HepG2 (cell line): ENCODE results near the gene CDIP1. TPM values are rescaled to one million over a fixed set of nuclear protein-coding genes. Genes with fewer than 3 reads are reported as not detected.
A peak's percentile ranks its signal among the peaks of the same experiment; 100 is the strongest.

Experiments
- ETV6 ChIP-seq: sonication (generic); formaldehyde crosslinking; conservative IDR thresholded peaks from 2 replicates; pipeline ENCODE4 v1.4.0; 2020; ENCODE audit warnings: missing genetic modification reagents
- IRF2 ChIP-seq: IDR thresholded peaks from 2 replicates; pipeline ENCODE4 v1.6.1; 2018; ENCODE audit warnings: missing genetic modification reagents, missing compliant biosample characterization
- KDM2A ChIP-seq: sonication (generic); formaldehyde crosslinking; IDR thresholded peaks from 2 replicates; pipeline ENCODE4 v1.4.0; 2020; ENCODE audit warnings: low read depth, missing genetic modification reagents, borderline replicate concordance
- MTA1 ChIP-seq: sonication (generic); formaldehyde crosslinking; IDR thresholded peaks from 2 replicates; pipeline ENCODE4 v1.4.0; 2020; ENCODE audit warnings: missing genetic modification reagents, mild to moderate bottlenecking, borderline replicate concordance
- RFX1 ChIP-seq: fragments of 450-650 bp; IDR thresholded peaks from 2 replicates; pipeline ENCODE4 v1.6.1; 2017
- RFXANK ChIP-seq: IDR thresholded peaks from 2 replicates; pipeline ENCODE4 v1.6.1; 2016
- TBX3 ChIP-seq: fragments of 450-650 bp; IDR thresholded peaks from 2 replicates; pipeline ENCODE4 v1.6.1; 2017; ENCODE audit warnings: antibody characterized with exemption, mild to moderate bottlenecking, inconsistent platforms, borderline replicate concordance
- ZBTB8A ChIP-seq: sonication (generic); formaldehyde crosslinking; IDR thresholded peaks from 2 replicates; pipeline ENCODE4 v1.4.0; 2020; ENCODE audit warnings: mild to moderate bottlenecking, low read depth, missing genetic modification reagents, borderline replicate concordance
- ZKSCAN1 ChIP-seq: fragments of 150-350 bp; IDR thresholded peaks from 2 replicates; pipeline ENCODE4 v1.6.1; 2014; ENCODE audit warnings: low read length
- ZMYM3 ChIP-seq: sonication (generic); formaldehyde crosslinking; IDR thresholded peaks from 2 replicates; pipeline ENCODE4 v1.5.1; 2020; ENCODE audit warnings: mild to moderate bottlenecking, missing genetic modification reagents
- ZNF282 ChIP-seq: fragments of 450-650 bp; IDR thresholded peaks from 2 replicates; pipeline ENCODE4 v1.6.1; 2018; ENCODE audit not compliant: partially characterized antibody
- ZNF605 ChIP-seq: sonication (generic); formaldehyde crosslinking; IDR thresholded peaks from 2 replicates; pipeline ENCODE4 v1.8.0; 2022; ENCODE audit warnings: mild to moderate bottlenecking, missing genetic modification reagents
- ZNF841 ChIP-seq: sonication (generic); formaldehyde crosslinking; IDR thresholded peaks from 2 replicates; pipeline ENCODE4 v1.8.1; 2023; ENCODE audit warnings: missing genetic modification reagents, borderline replicate concordance
- polyA plus RNA-seq, 8 experiments: library from polyadenylated mRNA; depleted of rRNA in 3 of 8; stranded (reverse) in 7 of 8; unstranded in 1 of 8; fragments of >200 nt; fragmentation: Illumina TruSeq in 4 of 8; extraction: Trizol in 4 of 8; gene quantifications; 2 replicates each; pipeline versions ENCODE4 v1.2.1 to v1.2.3, GENCODE V29; 2011 to 2016; ENCODE audit warnings: low read depth in 4 of 8, missing spikeins in 1 of 8, mixed read lengths in 1 of 8; ENCODE audit not compliant: insufficient read depth in 1 of 8
- total RNA-seq, 5 experiments: library from RNA; depleted of rRNA; stranded (reverse); fragments of >200 nt; fragmentation: Illumina TruSeq; extraction: Trizol; gene quantifications; 2 replicates each; pipeline ENCODE4 v1.2.3, GENCODE V29; 2016; ENCODE audit warnings: low read depth in 1 of 5
- TF ChIP-seq, protein P1 (sequence below): sonication (generic); formaldehyde crosslinking; IDR thresholded peaks from 2 replicates; pipeline ENCODE4 v1.9.0; 2022; ENCODE audit warnings: low read depth, missing genetic modification reagents
- TF ChIP-seq, protein P2 (sequence below): IDR thresholded peaks from 2 replicates; pipeline ENCODE4 v1.6.1; 2016; ENCODE audit warnings: mild to moderate bottlenecking, missing biosample characterization, missing genetic modification reagents
- TF ChIP-seq, protein P3 (sequence below): IDR thresholded peaks from 2 replicates; pipeline ENCODE4 v1.6.1; 2012; ENCODE audit warnings: low read depth, low read length, improper control_type of control experiment
- TF ChIP-seq, protein P4 (sequence below): sonication (generic); formaldehyde crosslinking; IDR thresholded peaks from 2 replicates; pipeline ENCODE4 v1.4.0; 2020; ENCODE audit warnings: mild to moderate bottlenecking, missing genetic modification reagents
- TF ChIP-seq, protein P5 (sequence below): sonication (generic); formaldehyde crosslinking; IDR thresholded peaks from 2 replicates; pipeline ENCODE4 v1.8.0; 2022; ENCODE audit warnings: missing genetic modification reagents, mild to moderate bottlenecking, moderate library complexity, borderline replicate concordance

Gene CDIP1
- total and polyA plus RNA-seq, 2 of the 13 experiments (the other 11 are each of a cell fraction or from before 2014, with no cell fraction given): 31.2 to 56.7 TPM

DNA sequence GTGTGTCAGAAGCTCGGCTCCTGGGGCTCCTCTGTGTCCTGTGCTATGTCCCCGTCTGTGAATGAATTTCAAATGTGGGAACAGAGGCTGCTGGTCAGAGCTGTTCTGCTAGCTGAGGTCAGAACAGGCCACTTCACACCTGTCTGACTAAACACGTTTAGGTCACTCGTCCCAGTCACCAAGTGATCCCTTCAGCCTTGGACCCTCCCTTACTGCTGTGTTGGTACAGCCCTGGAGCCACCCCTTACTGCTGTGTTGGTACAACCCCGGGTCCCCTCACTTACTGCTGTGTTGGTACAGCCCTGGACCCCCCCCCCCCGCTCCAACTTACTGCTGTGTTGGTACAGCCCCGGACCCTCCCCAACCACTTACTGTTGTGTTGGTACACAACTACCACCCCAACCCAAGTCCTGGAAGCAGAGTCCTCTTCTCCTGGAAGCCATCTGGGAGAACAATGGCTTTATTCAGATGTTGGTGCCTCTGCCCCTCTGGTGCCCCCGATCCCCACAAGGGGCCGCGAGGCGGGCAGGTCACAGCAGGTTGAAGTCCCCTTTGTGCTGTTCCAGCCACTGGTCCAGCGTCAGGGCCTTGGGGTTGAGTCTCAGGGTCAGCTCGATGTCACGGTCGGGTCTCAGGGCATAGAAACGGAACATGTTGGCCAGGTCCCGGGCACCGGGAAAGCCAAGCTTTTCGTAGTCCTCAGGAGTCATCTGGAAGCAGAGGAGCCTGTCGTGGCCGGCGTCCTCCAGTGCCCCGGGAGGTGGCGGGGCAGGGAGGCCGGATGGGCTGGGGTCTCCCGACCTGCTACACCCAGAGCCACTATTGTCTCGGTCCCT, 77.1 kb downstream of the CDIP1 start (continued):
- TF ChIP-seq, protein P1, sequence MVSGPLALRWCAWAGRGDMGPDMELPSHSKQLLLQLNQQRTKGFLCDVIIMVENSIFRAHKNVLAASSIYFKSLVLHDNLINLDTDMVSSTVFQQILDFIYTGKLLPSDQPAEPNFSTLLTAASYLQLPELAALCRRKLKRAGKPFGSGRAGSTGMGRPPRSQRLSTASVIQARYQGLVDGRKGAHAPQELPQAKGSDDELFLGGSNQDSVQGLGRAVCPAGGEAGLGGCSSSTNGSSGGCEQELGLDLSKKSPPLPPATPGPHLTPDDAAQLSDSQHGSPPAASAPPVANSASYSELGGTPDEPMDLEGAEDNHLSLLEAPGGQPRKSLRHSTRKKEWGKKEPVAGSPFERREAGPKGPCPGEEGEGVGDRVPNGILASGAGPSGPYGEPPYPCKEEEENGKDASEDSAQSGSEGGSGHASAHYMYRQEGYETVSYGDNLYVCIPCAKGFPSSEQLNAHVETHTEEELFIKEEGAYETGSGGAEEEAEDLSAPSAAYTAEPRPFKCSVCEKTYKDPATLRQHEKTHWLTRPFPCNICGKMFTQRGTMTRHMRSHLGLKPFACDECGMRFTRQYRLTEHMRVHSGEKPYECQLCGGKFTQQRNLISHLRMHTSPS: peak; percentile 93
- TF ChIP-seq ZNF282: no peak
- TF ChIP-seq, protein P2, sequence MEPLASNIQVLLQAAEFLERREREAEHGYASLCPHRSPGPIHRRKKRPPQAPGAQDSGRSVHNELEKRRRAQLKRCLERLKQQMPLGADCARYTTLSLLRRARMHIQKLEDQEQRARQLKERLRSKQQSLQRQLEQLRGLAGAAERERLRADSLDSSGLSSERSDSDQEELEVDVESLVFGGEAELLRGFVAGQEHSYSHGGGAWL (CRISPR knock-in tag): no peak
- TF ChIP-seq KDM2A: peak; percentile 84
- TF ChIP-seq, protein P3, sequence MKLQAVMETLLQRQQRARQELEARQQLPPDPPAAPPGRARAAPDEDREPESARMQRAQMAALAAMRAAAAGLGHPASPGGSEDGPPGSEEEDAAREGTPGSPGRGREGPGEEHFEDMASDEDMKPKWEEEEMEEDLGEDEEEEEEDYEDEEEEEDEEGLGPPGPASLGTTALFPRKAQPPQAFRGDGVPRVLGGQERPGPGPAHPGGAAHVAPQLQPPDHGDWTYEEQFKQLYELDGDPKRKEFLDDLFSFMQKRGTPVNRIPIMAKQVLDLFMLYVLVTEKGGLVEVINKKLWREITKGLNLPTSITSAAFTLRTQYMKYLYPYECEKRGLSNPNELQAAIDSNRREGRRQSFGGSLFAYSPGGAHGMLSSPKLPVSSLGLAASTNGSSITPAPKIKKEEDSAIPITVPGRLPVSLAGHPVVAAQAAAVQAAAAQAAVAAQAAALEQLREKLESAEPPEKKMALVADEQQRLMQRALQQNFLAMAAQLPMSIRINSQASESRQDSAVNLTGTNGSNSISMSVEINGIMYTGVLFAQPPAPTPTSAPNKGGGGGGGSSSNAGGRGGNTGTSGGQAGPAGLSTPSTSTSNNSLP: 0 out of 2 replicates have a peak, but pooled peaks have one; percentile 62
- TF ChIP-seq RFXANK (CRISPR knock-in tag): no peak
- TF ChIP-seq, protein P4, sequence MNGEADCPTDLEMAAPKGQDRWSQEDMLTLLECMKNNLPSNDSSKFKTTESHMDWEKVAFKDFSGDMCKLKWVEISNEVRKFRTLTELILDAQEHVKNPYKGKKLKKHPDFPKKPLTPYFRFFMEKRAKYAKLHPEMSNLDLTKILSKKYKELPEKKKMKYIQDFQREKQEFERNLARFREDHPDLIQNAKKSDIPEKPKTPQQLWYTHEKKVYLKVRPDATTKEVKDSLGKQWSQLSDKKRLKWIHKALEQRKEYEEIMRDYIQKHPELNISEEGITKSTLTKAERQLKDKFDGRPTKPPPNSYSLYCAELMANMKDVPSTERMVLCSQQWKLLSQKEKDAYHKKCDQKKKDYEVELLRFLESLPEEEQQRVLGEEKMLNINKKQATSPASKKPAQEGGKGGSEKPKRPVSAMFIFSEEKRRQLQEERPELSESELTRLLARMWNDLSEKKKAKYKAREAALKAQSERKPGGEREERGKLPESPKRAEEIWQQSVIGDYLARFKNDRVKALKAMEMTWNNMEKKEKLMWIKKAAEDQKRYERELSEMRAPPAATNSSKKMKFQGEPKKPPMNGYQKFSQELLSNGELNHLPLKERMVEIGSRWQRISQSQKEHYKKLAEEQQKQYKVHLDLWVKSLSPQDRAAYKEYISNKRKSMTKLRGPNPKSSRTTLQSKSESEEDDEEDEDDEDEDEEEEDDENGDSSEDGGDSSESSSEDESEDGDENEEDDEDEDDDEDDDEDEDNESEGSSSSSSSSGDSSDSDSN (CRISPR knock-in tag): peak; percentile 79
- no peak; the same call in 1 of the 2 replicates for TF ChIP-seq ZMYM3 (CRISPR knock-in tag)
- TF ChIP-seq ZKSCAN1: no peak
- peak; percentile 53; the same call in 1 of the 2 replicates for TF ChIP-seq IRF2
- TF ChIP-seq TBX3: peak; percentile 47; the same call in 1 of the 2 replicates
- TF ChIP-seq ETV6 (CRISPR knock-in tag): no peak
- TF ChIP-seq MTA1: peak; percentile 95; the same call in 1 of the 2 replicates
- TF ChIP-seq RFX1: no peak
- no peak for TF ChIP-seq ZNF841 (CRISPR knock-in tag)
- TF ChIP-seq, protein P5, sequence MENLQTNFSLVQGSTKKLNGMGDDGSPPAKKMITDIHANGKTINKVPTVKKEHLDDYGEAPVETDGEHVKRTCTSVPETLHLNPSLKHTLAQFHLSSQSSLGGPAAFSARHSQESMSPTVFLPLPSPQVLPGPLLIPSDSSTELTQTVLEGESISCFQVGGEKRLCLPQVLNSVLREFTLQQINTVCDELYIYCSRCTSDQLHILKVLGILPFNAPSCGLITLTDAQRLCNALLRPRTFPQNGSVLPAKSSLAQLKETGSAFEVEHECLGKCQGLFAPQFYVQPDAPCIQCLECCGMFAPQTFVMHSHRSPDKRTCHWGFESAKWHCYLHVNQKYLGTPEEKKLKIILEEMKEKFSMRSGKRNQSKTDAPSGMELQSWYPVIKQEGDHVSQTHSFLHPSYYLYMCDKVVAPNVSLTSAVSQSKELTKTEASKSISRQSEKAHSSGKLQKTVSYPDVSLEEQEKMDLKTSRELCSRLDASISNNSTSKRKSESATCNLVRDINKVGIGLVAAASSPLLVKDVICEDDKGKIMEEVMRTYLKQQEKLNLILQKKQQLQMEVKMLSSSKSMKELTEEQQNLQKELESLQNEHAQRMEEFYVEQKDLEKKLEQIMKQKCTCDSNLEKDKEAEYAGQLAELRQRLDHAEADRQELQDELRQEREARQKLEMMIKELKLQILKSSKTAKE (CRISPR knock-in tag): peak; percentile 87
- peak; percentile 70; the same call in 1 of the 2 replicates for TF ChIP-seq ZNF605 (CRISPR knock-in tag)
- TF ChIP-seq ZBTB8A (CRISPR knock-in tag): 0 out of 2 replicates have a peak, but pooled peaks have one; percentile 73
